Stimulated activated CD4-positive, alpha-beta T cell treated with anti-CD3 and anti-CD28 coated beads, Interleukin-1b, Interleukin-23, amount 100 ng/mL, for 24 hours (primary cell): ENCODE measurements around the gene VWC2.
"Not testable (repeated sequence)": the region's sequence is repeated elsewhere in the genome, so short reads cannot be mapped to it uniquely, and the experiment has no call there.

Source experiments
- DNase-seq, 4 experiments: peaks; one replicate each; pipeline ENCODE4 v3.0.0-alpha.2; 2020; ENCODE audit warnings: low read depth in 4 of 4, low spot score in 1 of 4

VWC2 gene

GRCh38 chr7:49850921-49851613 is 77.6 kb downstream of the VWC2 start:
- DNase-seq = no peak

- not testable (repeated sequence) for DNase-seq
Measured at GRCh38 chr7:49851614-49851934, 78.1 kb downstream of the VWC2 start.

- DNase-seq = no peak
Measured at GRCh38 chr7:49852619-49853462, 79.4 kb downstream of the VWC2 start.

GRCh38 chr7:49855281-49855980 is 82.0 kb downstream of the VWC2 start:
- DNase-seq = no peak

GRCh38 chr7:49860293-49860692 is 86.9 kb downstream of the VWC2 start:
- DNase-seq = no peak

- DNase-seq = no peak
Measured at GRCh38 chr7:49866076-49866735, 92.8 kb downstream of the VWC2 start.

GRCh38 chr7:49866910-49867309 is 93.5 kb downstream of the VWC2 start:
- no peak for DNase-seq

GRCh38 chr7:49873420-49873819 is 100.0 kb downstream of the VWC2 start:
- DNase-seq = no peak

- DNase-seq = no peak
Measured at GRCh38 chr7:49875336-49875735, 101.9 kb downstream of the VWC2 start.

GRCh38 chr7:49876202-49876601 is 102.8 kb downstream of the VWC2 start:
- no peak for DNase-seq

GRCh38 chr7:49878089-49878488 is 104.7 kb downstream of the VWC2 start:
- no peak for DNase-seq

GRCh38 chr7:49878627-49879026 is 105.2 kb downstream of the VWC2 start:
- no peak for DNase-seq

- DNase-seq = no peak
Measured at GRCh38 chr7:49883933-49884332, 110.5 kb downstream of the VWC2 start.

GRCh38 chr7:49885593-49886285 is 112.3 kb downstream of the VWC2 start:
- no peak for DNase-seq

GRCh38 chr7:49892481-49892880 is 119.0 kb downstream of the VWC2 start:
- DNase-seq = no peak

GRCh38 chr7:49893131-49893530 is 119.7 kb downstream of the VWC2 start:
- no peak for DNase-seq

GRCh38 chr7:49894543-49894942 is 121.1 kb downstream of the VWC2 start:
- no peak for DNase-seq

- DNase-seq = no peak
Measured at GRCh38 chr7:49911909-49912308, 138.5 kb downstream of the VWC2 start.

- no peak for DNase-seq
Measured at GRCh38 chr7:49926720-49927119, 153.3 kb downstream of the VWC2 start.

- no peak for DNase-seq
Measured at GRCh38 chr7:49927631-49928030, 154.2 kb downstream of the VWC2 start.

- no peak for DNase-seq
Measured at GRCh38 chr7:49928787-49929186, 155.3 kb downstream of the VWC2 start.
